ENCODE results near the gene TNFRSF11A.

TNFRSF11A gene

GRCh38 chr18:62325806-62326645, 916 bp downstream of the TNFRSF11A start:
- no peak for DNase-seq

- DNase-seq: no peak
These were observed 1.7 kb downstream of the TNFRSF11A start for GRCh38 chr18:62326646-62327348.

GRCh38 chr18:62327977-62328376, 2.9 kb downstream of the TNFRSF11A start:
- DNase-seq: no peak

GRCh38 chr18:62328586-62329525, 3.7 kb downstream of the TNFRSF11A start:
- no peak for DNase-seq

- DNase-seq: no peak
These were observed 4.8 kb downstream of the TNFRSF11A start for GRCh38 chr18:62329691-62330454.

- no peak for DNase-seq
These were observed 5.5 kb downstream of the TNFRSF11A start for GRCh38 chr18:62330650-62331049.

GRCh38 chr18:62331581-62332356, 6.7 kb downstream of the TNFRSF11A start:
- DNase-seq: no peak

- DNase-seq: no peak
These were observed 7.3 kb downstream of the TNFRSF11A start for GRCh38 chr18:62332431-62332830.

GRCh38 chr18:62332964-62333695, 8.0 kb downstream of the TNFRSF11A start:
- no peak for DNase-seq

GRCh38 chr18:62334120-62334519, 9.0 kb downstream of the TNFRSF11A start:
- DNase-seq: no peak

- no peak for DNase-seq
These were observed 10.4 kb downstream of the TNFRSF11A start for GRCh38 chr18:62335494-62335893.

GRCh38 chr18:62336618-62337017, 11.5 kb downstream of the TNFRSF11A start:
- no peak for DNase-seq

GRCh38 chr18:62337336-62337735, 12.2 kb downstream of the TNFRSF11A start:
- no peak for DNase-seq

GRCh38 chr18:62338446-62339105, 13.5 kb downstream of the TNFRSF11A start:
- no peak for DNase-seq

- DNase-seq: no peak
These were observed 14.2 kb downstream of the TNFRSF11A start for GRCh38 chr18:62339106-62339988.

- no peak for DNase-seq
These were observed 15.9 kb downstream of the TNFRSF11A start for GRCh38 chr18:62340996-62341395.

GRCh38 chr18:62341473-62341872, 16.4 kb downstream of the TNFRSF11A start:
- DNase-seq: no peak

- no peak for DNase-seq
These were observed 17.8 kb downstream of the TNFRSF11A start for GRCh38 chr18:62342884-62343283.

- DNase-seq: no peak
These were observed 18.2 kb downstream of the TNFRSF11A start for GRCh38 chr18:62343316-62343715.

Data from activated gamma-delta T cell (primary cell).